Measurements from ENCODE around the gene PCLO. TPM values are rescaled to one million over a fixed set of nuclear protein-coding genes. Genes with fewer than 3 reads are reported as not detected.

The PCLO gene
- total and polyA plus RNA-seq, 2 of the 4 experiments (the other 2 are of a cell fraction): under 0.01 to 0.05 TPM

DNA sequence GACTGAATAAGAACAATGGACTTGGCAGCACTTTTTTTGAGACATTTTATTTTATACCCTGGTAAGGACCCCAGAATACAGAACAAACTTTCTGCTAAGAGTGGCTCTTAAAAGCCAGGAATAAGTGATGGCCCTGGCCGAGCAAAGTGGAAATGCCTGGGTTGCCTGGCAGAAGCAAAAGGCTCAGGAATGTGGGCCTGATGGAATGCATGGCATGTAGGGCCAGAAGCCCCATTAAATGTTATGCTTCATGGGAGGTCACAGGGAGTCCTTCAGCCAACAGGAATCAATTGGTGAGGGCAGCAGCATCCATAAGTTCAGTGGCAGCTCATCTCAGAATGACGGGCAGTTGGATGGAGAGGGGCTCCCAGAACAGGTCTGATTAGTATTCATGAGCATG lies 417.6 kb downstream of the PCLO start:
- H3K9me3 ChIP-seq (ENCODE audit: control insufficient read depth, insufficient read depth, low read length): no peaks in the 10 kb centered on the region
- no peak overlapping the region for H3K23ac ChIP-seq (ENCODE audit: low read depth, low read length)
- H2BK15ac ChIP-seq (ENCODE audit: low read depth, low read length): no peak overlapping the region
- in situ Hi-C loops (cut with MboI; ENCODE audit: low sequenced_read_pairs) (no loop called here), intact Hi-C loops (cut with micrococcal nuclease) (no loop called here), dilution Hi-C loops (cut with HindIII; ENCODE audit: low sequenced_read_pairs, unreplicated experiment) (no loop called here)
- ChIA-PET CTCF (no interaction called here), POLR2A (ENCODE audit: unreplicated experiment) (no interaction called here)
- H4K5ac ChIP-seq (ENCODE audit: low read depth, low read length): no peak overlapping the region
- H3K56ac ChIP-seq (ENCODE audit: extremely low read depth, insufficient read depth, low read length): no peak overlapping the region
- no peak overlapping the region for H3K4me2 ChIP-seq (ENCODE audit: low read depth, low read length)
- no peaks in the 10 kb centered on the region for H3K9me1 ChIP-seq (ENCODE audit: insufficient read depth, low read length)
- H3K27ac ChIP-seq (ENCODE audit: insufficient read depth, low read length): no peak overlapping the region
- peaks cover 4% of the 10 kb centered on the region; the same call in 1 of the 2 replicates for H3K4me1 ChIP-seq (ENCODE audit: control insufficient read depth, insufficient read depth, low read length)
- no peaks in the 10 kb centered on the region for H3K27me3 ChIP-seq (ENCODE audit: control insufficient read depth, insufficient read depth, low read length)
- no peak overlapping the region for H2BK20ac ChIP-seq (ENCODE audit: low read depth, low read length)
- DNase-seq: peak; percentile 8
- no peak overlapping the region for H2AFZ ChIP-seq (replicated peaks; ENCODE audit: low read length, poor library complexity)
- no peaks in the 10 kb centered on the region for H3K79me1 ChIP-seq (ENCODE audit: low read depth in 1 of 2, low read length in 2 of 2)
- H3K18ac ChIP-seq (ENCODE audit: low read depth, low read length): no peak overlapping the region
- H3K36me3 ChIP-seq (ENCODE audit: control insufficient read depth, insufficient read depth, low read length): no peaks in the 10 kb centered on the region
- ATAC-seq (ENCODE audit: low read depth): peak; percentile 69
- no peak overlapping the region for H4K91ac ChIP-seq (ENCODE audit: insufficient read depth, low read depth, low read length)
- H3K4me3 ChIP-seq (ENCODE audit: insufficient read depth, low read depth, low read length): no peak overlapping the region
- H2BK5ac ChIP-seq (ENCODE audit: low read depth, low read length, poor library complexity, severe bottlenecking): no peak overlapping the region
- no peak overlapping the region for H2AK5ac ChIP-seq (ENCODE audit: low read depth, low read length)
- H3K9ac ChIP-seq (ENCODE audit: low read depth, low read length): no peak overlapping the region
- peak overlapping the region; percentile 1; the same call in 1 of the 2 replicates for H3K4ac ChIP-seq (ENCODE audit: low read depth, low read length)
- TF ChIP-seq CEBPB (IDR thresholded peaks at IDR 0.05; ENCODE audit: low read depth, low read length): no peak
- H2BK120ac ChIP-seq (ENCODE audit: low read depth, low read length): no peak overlapping the region
- WGBS, 2 experiments (ENCODE audit: extremely low coverage in 2 of 2, insufficient read length in 1 of 2): 100% methylated on average over 1 of the region's 2 CpGs; no CpG with 5 or more reads in 1 of the 2 experiments
- no peak overlapping the region for H4K8ac ChIP-seq (ENCODE audit: low read depth in 2 of 2, low read length in 2 of 2)
- no TSS peak for BruUV-seq (replicated peaks)
- H2AK9ac ChIP-seq (replicated peaks; ENCODE audit: low read depth, low read length, poor library complexity): no peak overlapping the region
- no peak overlapping the region for H3K14ac ChIP-seq (replicated peaks; ENCODE audit: low read depth, low read length)
- H4K20me1 ChIP-seq (ENCODE audit: insufficient read depth, low read length): no peaks in the 10 kb centered on the region
